OCI-LY1 (cell line): ENCODE measurements around the gene COL21A1.

ENCODE experiments used
- H2AFZ ChIP-seq: fragments of 200-600 bp; sonication (generic), shearing (Covaris generic); 2 replicates; pipeline ENCODE4 v1.6.0; 2014; ENCODE audit warnings: antibody characterized with exemption, mild to moderate bottlenecking, low read length
- H3F3A ChIP-seq: fragments of 200-600 bp; sonication (generic), shearing (Covaris generic); 2 replicates; pipeline ENCODE4 v1.6.0; 2014; ENCODE audit warnings: mild to moderate bottlenecking, antibody characterized with exemption, low read length, moderate library complexity; ENCODE audit not compliant: insufficient read depth
- H3K27ac ChIP-seq: fragments of 200-600 bp; sonication (generic); 2 replicates; pipeline ENCODE4 v1.5.1; 2014; ENCODE audit warnings: low read length, mixed run types, mild to moderate bottlenecking, low read depth; ENCODE audit not compliant: poor library complexity, severe bottlenecking
- H3K27me3 ChIP-seq: fragments of 200-600 bp; sonication (generic); 2 replicates; pipeline ENCODE4 v1.6.0; 2014; ENCODE audit warnings: antibody characterized with exemption, mild to moderate bottlenecking, low read length, moderate library complexity; ENCODE audit not compliant: insufficient read depth
- H3K36me3 ChIP-seq: fragments of 200-600 bp; sonication (generic); 2 replicates; pipeline ENCODE4 v1.6.1; 2014; ENCODE audit warnings: mild to moderate bottlenecking, antibody characterized with exemption, low read length, moderate library complexity, mixed read lengths; ENCODE audit not compliant: insufficient read depth
- H3K4me1 ChIP-seq: fragments of 200-600 bp; sonication (generic); 2 replicates; pipeline ENCODE4 v1.5.1; 2014; ENCODE audit warnings: mild to moderate bottlenecking, low read length, moderate library complexity; ENCODE audit not compliant: insufficient read depth, severe bottlenecking
- H3K4me2 ChIP-seq: fragments of 200-600 bp; sonication (generic), shearing (Covaris generic); 2 replicates; pipeline ENCODE4 v1.6.1; 2014; ENCODE audit warnings: low read length
- H3K4me3 ChIP-seq: fragments of 200-600 bp; sonication (generic); 2 replicates; pipeline ENCODE4 v1.5.1; 2014; ENCODE audit warnings: low read length, low read depth, mild to moderate bottlenecking, mixed read lengths; ENCODE audit not compliant: poor library complexity, severe bottlenecking
- H3K79me2 ChIP-seq: fragments of 200-600 bp; shearing (Covaris generic); 2 replicates; pipeline ENCODE4 v1.6.1; 2016; ENCODE audit warnings: mixed run types, low read length, mixed read lengths; ENCODE audit not compliant: insufficient read depth
- H3K9ac ChIP-seq: fragments of 200-600 bp; sonication (generic), shearing (Covaris generic); 2 replicates; pipeline ENCODE4 v1.6.1; 2014; ENCODE audit warnings: mild to moderate bottlenecking, low read length, mixed read lengths
- H3K9me2 ChIP-seq: fragments of 200-600 bp; sonication (generic), shearing (Covaris generic); 2 replicates; pipeline ENCODE4 v1.6.1; 2014; ENCODE audit warnings: low read depth, mild to moderate bottlenecking, low read length, mixed read lengths
- H3K9me3 ChIP-seq: fragments of 200-600 bp; shearing (Covaris generic); 2 replicates; pipeline ENCODE4 v1.6.1; 2014; ENCODE audit warnings: low read length, mixed read lengths
- H4K20me1 ChIP-seq: fragments of 200-600 bp; sonication (generic), shearing (Covaris generic); 2 replicates; pipeline ENCODE4 v1.6.0; 2016; ENCODE audit warnings: mild to moderate bottlenecking, low read length; ENCODE audit not compliant: insufficient read depth
- CTCF ChIP-seq: fragments of 200-600 bp; sonication (generic), shearing (Covaris generic); IDR thresholded peaks from 2 replicates; pipeline ENCODE4 v1.5.1; 2017; ENCODE audit warnings: mild to moderate bottlenecking, antibody characterized with exemption, low read length, moderate library complexity, mixed read lengths
- EZH2 ChIP-seq: fragments of 200-600 bp; sonication (generic), shearing (Covaris generic); IDR thresholded peaks from 2 replicates; pipeline ENCODE4 v1.8.0; 2017; ENCODE audit warnings: borderline replicate concordance, mixed run types, mild to moderate bottlenecking, antibody characterized with exemption, low read length, moderate library complexity, mixed read lengths

Gene COL21A1

GRCh38 chr6:56046576-56046975 lies 200.8 kb downstream of the COL21A1 start:
- TF ChIP-seq EZH2: no peak
- TF ChIP-seq CTCF: no peak
- Histone ChIP-seq H3K27me3 (no peaks in the 10 kb centered on the region), H3K36me3 (no peaks in the 10 kb centered on the region), H3K4me2 (no peak overlapping the region), H3K4me1 (no peaks in the 10 kb centered on the region), H3K9me3 (no peaks in the 10 kb centered on the region), H3F3A (no peaks in the 10 kb centered on the region), H2AFZ (no peak overlapping the region), H3K9me2 (no peaks in the 10 kb centered on the region), H4K20me1 (no peaks in the 10 kb centered on the region), H3K27ac (no peak overlapping the region), H3K9ac (no peak overlapping the region), H3K79me2 (no peaks in the 10 kb centered on the region), H3K4me3 (no peak overlapping the region)

GRCh38 chr6:56043761-56044160 lies 203.6 kb downstream of the COL21A1 start:
- TF ChIP-seq CTCF (no peak), EZH2 (no peak)
- Histone ChIP-seq H3K4me1 (no peaks in the 10 kb centered on the region), H4K20me1 (no peaks in the 10 kb centered on the region)

GRCh38 chr6:56043076-56043475 lies 204.3 kb downstream of the COL21A1 start:
- H3K27ac ChIP-seq: no peak overlapping the region
- H3K36me3 ChIP-seq: no peaks in the 10 kb centered on the region
- H3F3A ChIP-seq: no peaks in the 10 kb centered on the region
- H3K4me1 ChIP-seq: no peaks in the 10 kb centered on the region
- no peak overlapping the region for H3K4me3 ChIP-seq
- H3K9me2 ChIP-seq: no peaks in the 10 kb centered on the region
- H3K9me3 ChIP-seq: no peaks in the 10 kb centered on the region
- H4K20me1 ChIP-seq: no peaks in the 10 kb centered on the region
- H3K79me2 ChIP-seq: no peaks in the 10 kb centered on the region
- TF ChIP-seq CTCF: no peak
- no peak for TF ChIP-seq EZH2
- H3K27me3 ChIP-seq: no peaks in the 10 kb centered on the region
- no peak overlapping the region for H3K9ac ChIP-seq
- H3K4me2 ChIP-seq: no peak overlapping the region
- H2AFZ ChIP-seq: no peak overlapping the region

More at GRCh38 chr6:56043761-56044160, 203.6 kb downstream of the COL21A1 start:
- Histone ChIP-seq H3K79me2 (no peaks in the 10 kb centered on the region), H2AFZ (no peak overlapping the region), H3K4me2 (no peak overlapping the region), H3K9me3 (no peaks in the 10 kb centered on the region), H3F3A (no peaks in the 10 kb centered on the region), H3K4me3 (no peak overlapping the region), H3K9me2 (no peaks in the 10 kb centered on the region), H3K27ac (no peak overlapping the region), H3K27me3 (no peaks in the 10 kb centered on the region), H3K9ac (no peak overlapping the region), H3K36me3 (no peaks in the 10 kb centered on the region)
